ENCODE results near the gene ADGRG6.

- no peak for TF ChIP-seq CTCF (IDR thresholded peaks at IDR 0.05 in 4 of 5, conservative IDR thresholded peaks at IDR 0.05 in 1 of 5)
- TF ChIP-seq POLR2A (IDR thresholded peaks at IDR 0.05): no peak
Measured at GRCh38 chr6:142293121-142293520, 8.7 kb upstream of the ADGRG6 start.
